MM.1S (cell line): ENCODE measurements around the gene IMP3.

Experiments used
- CTCF ChIP-seq: fragments of 300-600 bp; sonication (generic); IDR thresholded peaks from 2 replicates; pipeline ENCODE4 v1.5.1; 2016; ENCODE audit warnings: antibody characterized with exemption, low read length, mixed read lengths
- EZH2phosphoT487 ChIP-seq: fragments of 300-600 bp; sonication (generic); IDR thresholded peaks from 2 replicates; pipeline ENCODE4 v1.6.1; 2018; ENCODE audit warnings: antibody characterized with exemption, low read length

- TF ChIP-seq CTCF (no peak), EZH2phosphoT487 (no peak)
These were observed 37.7 kb upstream of the IMP3 start for GRCh38 chr15:75677465-75678323.
